GM12878 (cell line): ENCODE results near the gene PXMP2. TPM values are rescaled to one million over a fixed set of nuclear protein-coding genes. Genes with fewer than 3 reads are reported as not detected.
A peak's percentile ranks its signal among the peaks of the same experiment; 100 is the strongest.

ENCODE experiments used
- ASH2L ChIP-seq: fragments of 300-600, 200-600 bp; sonication (generic); IDR thresholded peaks from 2 replicates; pipeline ENCODE4 v1.6.1; 2017; ENCODE audit warnings: low read depth, mild to moderate bottlenecking, borderline replicate concordance
- BACH1 ChIP-seq: fragments of 450-650 bp; IDR thresholded peaks from 2 replicates; pipeline ENCODE4 v1.6.1; 2017; ENCODE audit warnings: mild to moderate bottlenecking, borderline replicate concordance
- DPF2 ChIP-seq: fragments of 450-650 bp; IDR thresholded peaks from 2 replicates; pipeline ENCODE4 v1.6.1; 2017; ENCODE audit warnings: mild to moderate bottlenecking
- EP300 ChIP-seq, 2 experiments: fragments of 150-350 bp in 1 of 2; IDR thresholded peaks; 2 replicates each; pipeline ENCODE4 v1.6.1; 2011 to 2012; ENCODE audit warnings: low read depth in 2 of 2, low read length in 2 of 2, borderline replicate concordance in 1 of 2, improper control_type of control experiment in 1 of 2, inconsistent platforms in 1 of 2; ENCODE audit not compliant: control insufficient read depth in 1 of 2
- FOXK2 ChIP-seq: fragments of 450-650 bp; IDR thresholded peaks from 2 replicates; pipeline ENCODE4 v1.6.1; 2017; ENCODE audit warnings: mild to moderate bottlenecking, moderate library complexity
- HCFC1 ChIP-seq: fragments of 150-350 bp; IDR thresholded peaks from 2 replicates; pipeline ENCODE4 v1.6.1; 2014; ENCODE audit warnings: low read length
- JUNB ChIP-seq: IDR thresholded peaks from 2 replicates; pipeline ENCODE4 v1.6.1; 2016; ENCODE audit warnings: antibody characterized with exemption, mild to moderate bottlenecking
- MEF2B ChIP-seq: fragments of 450-650 bp; IDR thresholded peaks from 2 replicates; pipeline ENCODE4 v1.6.1; 2018; ENCODE audit warnings: mild to moderate bottlenecking, moderate library complexity; ENCODE audit not compliant: partially characterized antibody, poor library complexity, severe bottlenecking
- NBN ChIP-seq: fragments of 450-650 bp; IDR thresholded peaks from 2 replicates; pipeline ENCODE4 v1.6.1; 2016
- NFIC ChIP-seq: IDR thresholded peaks from 2 replicates; pipeline ENCODE4 v1.6.1; 2012; ENCODE audit warnings: low read depth, mild to moderate bottlenecking, inconsistent platforms, low read length, moderate library complexity
- RCOR1 ChIP-seq: conservative IDR thresholded peaks from 2 replicates; pipeline ENCODE4 v1.6.1; 2012; ENCODE audit warnings: low read depth, low read length, improper control_type of control experiment
- SREBF2 ChIP-seq: IDR thresholded peaks from 2 replicates; pipeline ENCODE4 v1.6.1; 2012; ENCODE audit warnings: mild to moderate bottlenecking, low read length
- SUZ12 ChIP-seq: fragments of 200-600 bp; sonication (generic); IDR thresholded peaks from one replicate; pipeline ENCODE4 v1.6.1; 2018; ENCODE audit warnings: antibody characterized with exemption, mild to moderate bottlenecking; ENCODE audit not compliant: unreplicated experiment
- TBL1XR1 ChIP-seq: IDR thresholded peaks from 2 replicates; pipeline ENCODE4 v1.6.1; 2012; ENCODE audit warnings: low read depth, low read length, improper control_type of control experiment
- TCF7 ChIP-seq: IDR thresholded peaks from 2 replicates; pipeline ENCODE4 v1.6.1; 2014; ENCODE audit warnings: antibody characterized with exemption, borderline replicate concordance
- ZNF384 ChIP-seq: IDR thresholded peaks from 2 replicates; pipeline ENCODE4 v1.6.1; 2012; ENCODE audit warnings: low read depth, mild to moderate bottlenecking, low read length, improper control_type of control experiment, borderline replicate concordance
- polyA plus RNA-seq, 11 experiments: library from polyadenylated mRNA; depleted of rRNA in 4 of 11; unstranded in 6 of 11; stranded (reverse) in 5 of 11; fragments of >200 nt; fragmentation: Nextera tagmentation in 4 of 11; fragmentation: Illumina TruSeq in 1 of 11; extraction: Ambion mirVana in 4 of 11; extraction: Trizol in 1 of 11; gene quantifications; 1 replicate in 1 of 11; 2 replicates in 10 of 11; pipeline versions ENCODE4 v1.2.1 to v1.2.3, GENCODE V29; 2011 to 2016; ENCODE audit warnings: inconsistent platforms in 2 of 11, missing spikeins in 2 of 11, low read depth in 1 of 11
- total RNA-seq, 4 experiments: library from RNA; depleted of rRNA in 3 of 4; stranded (reverse); fragments of >200 nt in 3 of 4; fragmentation: Illumina TruSeq in 1 of 4; extraction: Trizol in 1 of 4; gene quantifications; 2 replicates each; pipeline versions ENCODE4 v1.2.1 to v1.2.3, GENCODE V29; 2013 to 2021
- TF ChIP-seq, protein P1 (sequence below): IDR thresholded peaks from 2 replicates; pipeline ENCODE4 v1.6.1; 2012; ENCODE audit warnings: improper control_type of control experiment, low read depth, low read length; ENCODE audit not compliant: insufficient replicate concordance
- TF ChIP-seq, protein P2 (sequence below): fragments of 450-650 bp; conservative IDR thresholded peaks from 2 replicates; pipeline ENCODE4 v1.6.1; 2017; ENCODE audit warnings: mild to moderate bottlenecking, moderate library complexity
- TF ChIP-seq, protein P3 (sequence below): fragments of 450-650 bp; IDR thresholded peaks from 2 replicates; pipeline ENCODE4 v1.6.1; 2017; ENCODE audit warnings: antibody characterized with exemption, mild to moderate bottlenecking, moderate library complexity

The PXMP2 gene
- total and polyA plus RNA-seq, 10 of the 15 experiments (the other 5 are each of a cell fraction or from before 2014, with no cell fraction given): 4.0 to 97.8 (median 42.0) TPM

DNA sequence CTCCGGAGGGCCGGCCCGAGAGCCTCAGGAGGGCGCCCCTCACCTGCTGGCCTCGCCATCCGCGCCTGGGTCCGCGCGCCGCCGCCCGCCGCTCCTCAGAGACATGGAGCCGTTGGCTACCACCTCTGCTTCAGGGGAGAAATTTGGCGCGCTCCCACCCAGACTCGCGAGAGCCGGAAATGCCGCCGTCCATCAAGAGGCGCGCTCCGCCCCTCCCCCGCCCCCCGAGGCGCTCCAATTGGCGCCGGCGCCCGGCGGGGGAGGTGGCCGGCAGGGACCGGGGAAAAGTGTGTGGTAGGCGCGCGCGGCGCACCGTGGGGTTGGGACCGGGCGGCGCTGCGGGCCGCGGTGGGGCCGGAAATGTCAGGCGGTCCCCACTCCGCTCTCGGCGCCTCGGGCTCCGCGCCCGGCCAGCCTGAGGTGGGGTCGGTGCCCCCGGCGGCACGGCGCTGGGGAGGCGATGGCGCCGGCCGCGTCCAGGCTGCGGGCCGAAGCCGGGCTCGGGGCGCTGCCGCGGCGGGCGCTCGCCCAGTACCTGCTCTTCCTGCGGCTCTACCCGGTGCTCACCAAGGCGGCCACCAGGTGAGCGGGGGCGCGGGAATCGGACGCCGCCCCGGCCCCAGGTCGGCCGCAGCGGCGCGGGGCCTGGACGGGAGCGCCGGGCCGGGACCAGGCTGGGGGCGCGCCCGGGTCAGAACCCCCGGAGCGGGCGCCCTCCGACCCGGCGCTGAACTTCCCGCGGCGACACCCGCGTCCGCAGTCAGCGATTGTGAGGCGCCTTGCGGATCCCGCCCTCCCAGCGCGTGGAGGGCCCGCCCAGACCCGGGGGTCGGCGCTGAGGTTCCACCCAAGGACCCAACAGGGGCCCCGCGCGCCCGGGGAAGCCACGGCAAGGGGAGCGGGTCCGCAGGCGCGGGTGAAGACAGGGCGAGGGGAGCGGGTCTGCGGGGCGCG is at the start of gene PXMP2, which contains the start of gene POLE (continued):
- TF ChIP-seq, protein P1, sequence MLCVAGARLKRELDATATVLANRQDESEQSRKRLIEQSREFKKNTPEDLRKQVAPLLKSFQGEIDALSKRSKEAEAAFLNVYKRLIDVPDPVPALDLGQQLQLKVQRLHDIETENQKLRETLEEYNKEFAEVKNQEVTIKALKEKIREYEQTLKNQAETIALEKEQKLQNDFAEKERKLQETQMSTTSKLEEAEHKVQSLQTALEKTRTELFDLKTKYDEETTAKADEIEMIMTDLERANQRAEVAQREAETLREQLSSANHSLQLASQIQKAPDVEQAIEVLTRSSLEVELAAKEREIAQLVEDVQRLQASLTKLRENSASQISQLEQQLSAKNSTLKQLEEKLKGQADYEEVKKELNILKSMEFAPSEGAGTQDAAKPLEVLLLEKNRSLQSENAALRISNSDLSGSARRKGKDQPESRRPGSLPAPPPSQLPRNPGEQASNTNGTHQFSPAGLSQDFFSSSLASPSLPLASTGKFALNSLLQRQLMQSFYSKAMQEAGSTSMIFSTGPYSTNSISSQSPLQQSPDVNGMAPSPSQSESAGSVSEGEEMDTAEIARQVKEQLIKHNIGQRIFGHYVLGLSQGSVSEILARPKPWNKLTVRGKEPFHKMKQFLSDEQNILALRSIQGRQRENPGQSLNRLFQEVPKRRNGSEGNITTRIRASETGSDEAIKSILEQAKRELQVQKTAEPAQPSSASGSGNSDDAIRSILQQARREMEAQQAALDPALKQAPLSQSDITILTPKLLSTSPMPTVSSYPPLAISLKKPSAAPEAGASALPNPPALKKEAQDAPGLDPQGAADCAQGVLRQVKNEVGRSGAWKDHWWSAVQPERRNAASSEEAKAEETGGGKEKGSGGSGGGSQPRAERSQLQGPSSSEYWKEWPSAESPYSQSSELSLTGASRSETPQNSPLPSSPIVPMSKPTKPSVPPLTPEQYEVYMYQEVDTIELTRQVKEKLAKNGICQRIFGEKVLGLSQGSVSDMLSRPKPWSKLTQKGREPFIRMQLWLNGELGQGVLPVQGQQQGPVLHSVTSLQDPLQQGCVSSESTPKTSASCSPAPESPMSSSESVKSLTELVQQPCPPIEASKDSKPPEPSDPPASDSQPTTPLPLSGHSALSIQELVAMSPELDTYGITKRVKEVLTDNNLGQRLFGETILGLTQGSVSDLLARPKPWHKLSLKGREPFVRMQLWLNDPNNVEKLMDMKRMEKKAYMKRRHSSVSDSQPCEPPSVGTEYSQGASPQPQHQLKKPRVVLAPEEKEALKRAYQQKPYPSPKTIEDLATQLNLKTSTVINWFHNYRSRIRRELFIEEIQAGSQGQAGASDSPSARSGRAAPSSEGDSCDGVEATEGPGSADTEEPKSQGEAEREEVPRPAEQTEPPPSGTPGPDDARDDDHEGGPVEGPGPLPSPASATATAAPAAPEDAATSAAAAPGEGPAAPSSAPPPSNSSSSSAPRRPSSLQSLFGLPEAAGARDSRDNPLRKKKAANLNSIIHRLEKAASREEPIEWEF: no peak
- TF ChIP-seq, protein P2, sequence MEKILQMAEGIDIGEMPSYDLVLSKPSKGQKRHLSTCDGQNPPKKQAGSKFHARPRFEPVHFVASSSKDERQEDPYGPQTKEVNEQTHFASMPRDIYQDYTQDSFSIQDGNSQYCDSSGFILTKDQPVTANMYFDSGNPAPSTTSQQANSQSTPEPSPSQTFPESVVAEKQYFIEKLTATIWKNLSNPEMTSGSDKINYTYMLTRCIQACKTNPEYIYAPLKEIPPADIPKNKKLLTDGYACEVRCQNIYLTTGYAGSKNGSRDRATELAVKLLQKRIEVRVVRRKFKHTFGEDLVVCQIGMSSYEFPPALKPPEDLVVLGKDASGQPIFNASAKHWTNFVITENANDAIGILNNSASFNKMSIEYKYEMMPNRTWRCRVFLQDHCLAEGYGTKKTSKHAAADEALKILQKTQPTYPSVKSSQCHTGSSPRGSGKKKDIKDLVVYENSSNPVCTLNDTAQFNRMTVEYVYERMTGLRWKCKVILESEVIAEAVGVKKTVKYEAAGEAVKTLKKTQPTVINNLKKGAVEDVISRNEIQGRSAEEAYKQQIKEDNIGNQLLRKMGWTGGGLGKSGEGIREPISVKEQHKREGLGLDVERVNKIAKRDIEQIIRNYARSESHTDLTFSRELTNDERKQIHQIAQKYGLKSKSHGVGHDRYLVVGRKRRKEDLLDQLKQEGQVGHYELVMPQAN: peak; percentile 99
- TF ChIP-seq DPF2 (peak; percentile 86), SUZ12 (no peak), SREBF2 (0 out of 2 replicates have a peak, but pooled peaks have one; percentile 30), ZNF384 (no peak), EP300 (IDR thresholded peaks at IDR 0.05; ENCODE audit: borderline replicate concordance in 1 of 2, control insufficient read depth in 1 of 2, low read depth in 2 of 2, low read length in 2 of 2) (0 out of 4 replicates have a peak, but pooled peaks of 1 of the 2 experiments have one; percentile 9), ASH2L (no peak), BACH1 (0 out of 2 replicates have a peak, but pooled peaks have one; percentile 67), RCOR1 (peak; percentile 99), NBN (no peak), MEF2B (no peak), TCF7 (no peak), NFIC (no peak), TBL1XR1 (peak; percentile 45; the same call in 1 of the 2 replicates), HCFC1 (peak; percentile 60), JUNB (peak; percentile 96), FOXK2 (no peak)
- TF ChIP-seq, protein P3, sequence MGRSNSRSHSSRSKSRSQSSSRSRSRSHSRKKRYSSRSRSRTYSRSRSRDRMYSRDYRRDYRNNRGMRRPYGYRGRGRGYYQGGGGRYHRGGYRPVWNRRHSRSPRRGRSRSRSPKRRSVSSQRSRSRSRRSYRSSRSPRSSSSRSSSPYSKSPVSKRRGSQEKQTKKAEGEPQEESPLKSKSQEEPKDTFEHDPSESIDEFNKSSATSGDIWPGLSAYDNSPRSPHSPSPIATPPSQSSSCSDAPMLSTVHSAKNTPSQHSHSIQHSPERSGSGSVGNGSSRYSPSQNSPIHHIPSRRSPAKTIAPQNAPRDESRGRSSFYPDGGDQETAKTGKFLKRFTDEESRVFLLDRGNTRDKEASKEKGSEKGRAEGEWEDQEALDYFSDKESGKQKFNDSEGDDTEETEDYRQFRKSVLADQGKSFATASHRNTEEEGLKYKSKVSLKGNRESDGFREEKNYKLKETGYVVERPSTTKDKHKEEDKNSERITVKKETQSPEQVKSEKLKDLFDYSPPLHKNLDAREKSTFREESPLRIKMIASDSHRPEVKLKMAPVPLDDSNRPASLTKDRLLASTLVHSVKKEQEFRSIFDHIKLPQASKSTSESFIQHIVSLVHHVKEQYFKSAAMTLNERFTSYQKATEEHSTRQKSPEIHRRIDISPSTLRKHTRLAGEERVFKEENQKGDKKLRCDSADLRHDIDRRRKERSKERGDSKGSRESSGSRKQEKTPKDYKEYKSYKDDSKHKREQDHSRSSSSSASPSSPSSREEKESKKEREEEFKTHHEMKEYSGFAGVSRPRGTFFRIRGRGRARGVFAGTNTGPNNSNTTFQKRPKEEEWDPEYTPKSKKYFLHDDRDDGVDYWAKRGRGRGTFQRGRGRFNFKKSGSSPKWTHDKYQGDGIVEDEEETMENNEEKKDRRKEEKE: no peak
